ENCODE measurements around the gene OCIAD2.
"Not testable (repeated sequence)": the region's sequence is repeated elsewhere in the genome, so short reads cannot be mapped to it uniquely, and the experiment has no call there.

GRCh38 chr4:48889750-48890149 lies 16.8 kb downstream of the OCIAD2 start:
- TF ChIP-seq, protein P1, sequence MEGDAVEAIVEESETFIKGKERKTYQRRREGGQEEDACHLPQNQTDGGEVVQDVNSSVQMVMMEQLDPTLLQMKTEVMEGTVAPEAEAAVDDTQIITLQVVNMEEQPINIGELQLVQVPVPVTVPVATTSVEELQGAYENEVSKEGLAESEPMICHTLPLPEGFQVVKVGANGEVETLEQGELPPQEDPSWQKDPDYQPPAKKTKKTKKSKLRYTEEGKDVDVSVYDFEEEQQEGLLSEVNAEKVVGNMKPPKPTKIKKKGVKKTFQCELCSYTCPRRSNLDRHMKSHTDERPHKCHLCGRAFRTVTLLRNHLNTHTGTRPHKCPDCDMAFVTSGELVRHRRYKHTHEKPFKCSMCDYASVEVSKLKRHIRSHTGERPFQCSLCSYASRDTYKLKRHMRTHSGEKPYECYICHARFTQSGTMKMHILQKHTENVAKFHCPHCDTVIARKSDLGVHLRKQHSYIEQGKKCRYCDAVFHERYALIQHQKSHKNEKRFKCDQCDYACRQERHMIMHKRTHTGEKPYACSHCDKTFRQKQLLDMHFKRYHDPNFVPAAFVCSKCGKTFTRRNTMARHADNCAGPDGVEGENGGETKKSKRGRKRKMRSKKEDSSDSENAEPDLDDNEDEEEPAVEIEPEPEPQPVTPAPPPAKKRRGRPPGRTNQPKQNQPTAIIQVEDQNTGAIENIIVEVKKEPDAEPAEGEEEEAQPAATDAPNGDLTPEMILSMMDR (conservative IDR thresholded peaks at IDR 0.05 in 1 of 2, IDR thresholded peaks at IDR 0.05 in 1 of 2; ENCODE audit: extremely low read depth in 1 of 2, insufficient read depth in 1 of 2, low read depth in 1 of 2, low read length in 2 of 2), result not testable (repeated sequence)
- TF ChIP-seq EZH2 (IDR thresholded peaks at IDR 0.05; ENCODE audit: borderline replicate concordance, low read length), result not testable (repeated sequence)

Measured in mammary epithelial cell (primary cell).